ENCODE results near the gene IRF2BP2. TPM values are rescaled to one million over a fixed set of nuclear protein-coding genes. Genes with fewer than 3 reads are reported as not detected.
A peak's percentile ranks its signal among the peaks of the same experiment; 100 is the strongest.

IRF2BP2 gene
- total RNA-seq, 2 donors from 2014 or later = 157 to 164 TPM

DNA sequence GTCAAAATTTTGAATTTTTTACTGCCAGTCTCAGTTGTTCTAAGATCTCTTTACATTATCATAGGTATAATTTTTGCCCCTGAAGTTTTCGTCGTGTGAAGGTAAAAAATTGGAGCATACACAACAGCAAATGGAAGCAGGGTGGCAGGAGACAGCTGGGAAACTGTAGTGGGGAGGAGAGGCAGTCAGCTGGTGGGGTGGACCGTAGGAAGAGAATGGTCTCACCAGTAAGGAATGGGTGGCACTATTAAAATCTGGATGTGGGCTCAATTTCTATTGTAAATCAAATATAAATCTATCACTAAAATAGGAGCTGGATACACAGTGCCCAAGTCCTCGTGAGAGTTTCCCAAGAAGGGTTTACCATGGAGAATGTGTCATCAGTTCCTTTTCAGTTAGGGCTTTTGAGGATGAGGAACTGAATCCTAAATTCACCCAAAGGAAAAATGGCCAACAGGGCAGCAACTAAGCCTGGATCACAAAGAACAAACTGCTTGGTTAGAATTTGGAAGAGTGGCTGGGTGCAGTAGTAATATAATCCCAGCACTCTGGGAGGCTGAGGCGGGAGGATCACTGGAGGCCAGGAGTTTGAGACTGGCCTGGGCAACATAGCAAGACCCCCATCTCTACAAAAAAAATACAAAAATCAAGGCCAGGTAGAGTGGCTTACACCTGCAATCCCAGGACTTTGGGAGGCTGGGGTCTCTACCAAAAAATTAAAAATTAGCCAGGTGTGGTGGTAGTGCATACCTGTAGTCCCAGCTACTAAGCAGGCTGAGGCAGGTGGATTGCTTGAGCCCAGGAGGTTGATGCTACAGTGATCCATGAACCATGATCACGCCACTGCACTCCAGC, 10.5 kb upstream of the IRF2BP2 start:
- no peak overlapping the region for H3K4me3 ChIP-seq
- TF ChIP-seq CTCF (IDR thresholded peaks at IDR 0.05) = no peak
- no peaks in the 10 kb centered on the region for H3K27me3 ChIP-seq
- no peaks in the 10 kb centered on the region for H3K36me3 ChIP-seq
- H3K9ac ChIP-seq (ENCODE audit: low read depth in 2 of 2, low read length in 2 of 2) = peak overlapping the region in 1 of 2 donors; percentile 54
- H3K9me3 ChIP-seq = no peaks in the 10 kb centered on the region
- peaks cover 8% of the 10 kb centered on the region for H3K4me1 ChIP-seq
- H3K27ac ChIP-seq = peak overlapping the region; percentile 60
- intact Hi-C loops (cut with DNase I) = no loop called here
- no peak for DNase-seq

DNA sequence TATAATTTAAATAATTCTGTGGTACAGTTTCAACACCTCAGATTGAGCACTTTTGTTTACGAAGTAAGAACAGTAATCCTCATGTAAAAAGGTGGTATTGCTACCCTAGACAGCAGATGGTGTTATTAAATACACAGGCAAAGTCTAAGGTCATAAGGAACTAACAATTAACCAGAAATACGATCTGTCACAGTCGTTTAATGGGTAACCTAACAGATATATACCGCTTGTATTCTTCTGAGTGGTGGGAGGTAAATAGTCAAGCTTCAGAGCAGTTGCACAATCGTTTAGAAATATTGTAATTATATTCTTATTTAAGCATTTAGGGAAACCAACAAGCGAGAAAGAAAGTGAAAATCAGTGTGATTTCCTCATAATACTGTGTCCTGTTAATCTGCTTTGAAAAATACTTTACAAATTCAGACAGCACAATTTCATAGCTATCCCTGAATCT, 9.8 kb upstream of the IRF2BP2 start:
- no peak overlapping the region for H3K4me3 ChIP-seq
- H3K27me3 ChIP-seq = no peaks in the 10 kb centered on the region
- peak overlapping the region; percentile 60 for H3K27ac ChIP-seq
- H3K9me3 ChIP-seq = no peaks in the 10 kb centered on the region
- no peak for DNase-seq
- intact Hi-C loops (cut with DNase I) = no loop called here
- peaks cover 8% of the 10 kb centered on the region for H3K4me1 ChIP-seq
- H3K36me3 ChIP-seq = no peaks in the 10 kb centered on the region
- peak overlapping the region in 1 of 2 donors; percentile 54 for H3K9ac ChIP-seq (ENCODE audit: low read depth in 2 of 2, low read length in 2 of 2)
- no peak for TF ChIP-seq CTCF (IDR thresholded peaks at IDR 0.05)

DNA sequence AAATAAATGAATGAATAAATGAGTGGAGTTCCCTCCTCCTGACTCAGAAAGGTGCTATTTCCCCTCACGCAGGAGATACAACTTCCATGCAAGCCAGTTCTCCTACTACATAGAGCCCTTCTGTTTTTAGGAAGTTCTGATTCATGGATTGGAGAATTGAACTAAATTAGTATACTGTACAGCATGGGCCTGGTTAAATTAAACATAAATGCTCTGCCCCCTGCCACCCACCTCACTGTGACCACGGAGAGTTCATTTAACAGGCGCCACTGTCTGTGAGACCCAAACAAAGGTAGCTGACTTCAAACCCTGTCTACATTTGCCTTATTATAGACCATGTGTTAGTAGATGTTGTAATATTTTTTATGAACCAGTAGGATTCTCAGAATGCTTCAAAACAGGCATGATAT, 9.1 kb upstream of the IRF2BP2 start:
- DNase-seq = no peak
- H3K9ac ChIP-seq (ENCODE audit: low read depth in 2 of 2, low read length in 2 of 2) = peak overlapping the region in 1 of 2 donors; percentile 23
- H3K4me3 ChIP-seq = no peak overlapping the region
- H3K36me3 ChIP-seq = no peaks in the 10 kb centered on the region
- TF ChIP-seq CTCF (IDR thresholded peaks at IDR 0.05) = no peak
- no peaks in the 10 kb centered on the region for H3K27me3 ChIP-seq
- no peaks in the 10 kb centered on the region for H3K9me3 ChIP-seq
- H3K4me1 ChIP-seq = peaks cover 9% of the 10 kb centered on the region
- intact Hi-C loops (cut with DNase I) = no loop called here
- H3K27ac ChIP-seq = peak overlapping the region; percentile 60

DNA sequence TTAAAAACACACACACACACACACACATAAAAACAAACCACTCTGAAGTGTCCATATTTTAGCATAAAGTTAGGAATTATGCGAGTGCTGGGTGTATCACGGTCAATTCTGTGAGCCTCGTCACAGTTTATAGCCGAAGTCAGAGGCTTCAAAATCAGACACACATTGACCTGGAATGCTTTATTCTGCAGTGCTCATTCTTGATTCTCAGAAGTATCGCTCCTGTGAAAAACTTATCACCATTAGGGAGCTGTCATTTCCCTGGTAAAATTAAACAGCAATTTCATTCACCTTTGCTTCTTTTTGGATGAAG, 8.7 kb upstream of the IRF2BP2 start:
- Histone ChIP-seq H3K36me3 (no peaks in the 10 kb centered on the region), H3K27me3 (no peaks in the 10 kb centered on the region), H3K4me3 (no peak overlapping the region), H3K9ac (ENCODE audit: low read depth in 2 of 2, low read length in 2 of 2) (peak overlapping the region in 1 of 2 donors; percentile 23), H3K4me1 (peaks cover 13% of the 10 kb centered on the region), H3K27ac (peak overlapping the region; percentile 60), H3K9me3 (no peaks in the 10 kb centered on the region)
- TF ChIP-seq CTCF (IDR thresholded peaks at IDR 0.05) = no peak
- no peak for DNase-seq
- intact Hi-C loops (cut with DNase I) = no loop called here

- no peak for DNase-seq
- no peaks in the 10 kb centered on the region for H3K36me3 ChIP-seq
- no peak for TF ChIP-seq CTCF (IDR thresholded peaks at IDR 0.05)
- H3K4me1 ChIP-seq = peaks cover 15% of the 10 kb centered on the region
- no peak overlapping the region for H3K27ac ChIP-seq
- peak overlapping the region in 1 of 2 donors; percentile 23 for H3K9ac ChIP-seq (ENCODE audit: low read depth in 2 of 2, low read length in 2 of 2)
- H3K9me3 ChIP-seq = no peaks in the 10 kb centered on the region
- intact Hi-C loops (cut with DNase I) = no loop called here
- H3K27me3 ChIP-seq = no peaks in the 10 kb centered on the region
- no peak overlapping the region for H3K4me3 ChIP-seq
Measured at GRCh38 chr1:234617986-234618736, 8.2 kb upstream of the IRF2BP2 start.

Data from colonic mucosa (tissue), 4 donors.